Pancreas (tissue), 10 donors: ENCODE measurements around the gene SLAMF8. TPM values are rescaled to one million over a fixed set of nuclear protein-coding genes. Genes with fewer than 3 reads are reported as not detected.

ENCODE experiments used
- ATAC-seq, 4 donors: fragments of 200-7000 bp; cut with Tn5 transposase; one replicate each; pipeline versions ENCODE4 v1.8.0 to v1.9.1; 2020; ENCODE audit warnings: mild to moderate bottlenecking in 4 of 4, moderate library complexity in 4 of 4
- DNase-seq, 6 donors: peaks; one replicate each; pipeline ENCODE4 v3.0.0-alpha.2; 2020
- FAIRE-seq: peaks from 2 replicates; lab custom pipeline; 2012; peaks lifted over from hg19 to GRCh38; lab: Jason Lieb, UNC
- H3K27ac ChIP-seq, 4 donors: fragments of 200-600 bp; sonication (generic); 1 replicate in 3 of 4; 2 replicates in 1 of 4; pipeline versions ENCODE4 v1.5.0 to v1.8.0; 2020
- H3K27me3 ChIP-seq, 4 donors: fragments of 200-600 bp; one replicate each; pipeline ENCODE4 v1.8.0; 2021
- H3K36me3 ChIP-seq, 3 donors: fragments of 200-600 bp; sonication (generic) in 1 of 3; one replicate each; pipeline versions ENCODE4 v1.5.0 to v1.8.0; 2020 to 2021
- H3K4me1 ChIP-seq, 3 donors: fragments of 200-600 bp; one replicate each; pipeline ENCODE4 v1.8.0; 2021
- H3K4me3 ChIP-seq, 4 donors: fragments of 200-600 bp; sonication (generic) in 2 of 4; one replicate each; pipeline versions ENCODE4 v1.5.0 to v1.8.0; 2020 to 2021
- H3K9me3 ChIP-seq, 4 donors: fragments of 200-600 bp; one replicate each; pipeline ENCODE4 v1.8.0; 2021
- CTCF ChIP-seq, 4 donors: fragments of 200-600 bp; sonication (generic) in 3 of 4; IDR thresholded peaks; one replicate each; pipeline versions ENCODE4 v1.5.0 to v1.8.0; 2021; ENCODE audit warnings: antibody characterized with exemption in 4 of 4
- WGBS, 2 donors: extraction: QIAGEN DNeasy Blood & Tissue Kit; methylation state at CpG; one replicate each; pipeline ENCODE4 v1.1.7; 2013; 5-methylcytosine and 5-hydroxymethylcytosine counted together
- intact Hi-C, 3 donors: fragments of 100-400 bp; cut with DNase I; formaldehyde crosslinking; loops; one replicate each; pipeline versions ENCODE4 v1.11.1 to v1.14.2; 2022
- polyA plus RNA-seq, 2 donors: library from polyadenylated mRNA; stranded (reverse); fragments of 200-250 nt; gene quantifications; one replicate each; pipeline ENCODE4 v1.2.3, GENCODE V29; 2013
- total RNA-seq, 6 donors: library from RNA; stranded (reverse); fragmentation: NEBNext Ultra II Directional in 4 of 6; extraction: Animal tissue kit (Norgen Biotek cat#: 25700) in 4 of 6; gene quantifications; one replicate each; pipeline versions ENCODE4 v1.2.1 to v1.2.4, GENCODE V29; 2021 to 2023
- donor health status: healthy with polysubstance abuse.
- donor health status: DM: no; HTN: no; CAD: no; lungs with moderate emphysema.
- donor health status: DM: no; HTN: no; CAD: no.
- donor health status: control.
- donor health status: control.
- donor health status: Bipolar disorder and iron deficiency.
- donor health status: DM: yes; HTN: yes; CAD: no.
- donor health status: DM: no; HTN: no; CAD: no.
- donor health status: DM: no; HTN: no; CAD: no.
- donor health status: DM: yes; HTN: yes; CAD: no.

SLAMF8 gene
- total and polyA plus RNA-seq, 8 donors: 0.38 to 8.8 (median 0.46) TPM; not detected in 1

DNA sequence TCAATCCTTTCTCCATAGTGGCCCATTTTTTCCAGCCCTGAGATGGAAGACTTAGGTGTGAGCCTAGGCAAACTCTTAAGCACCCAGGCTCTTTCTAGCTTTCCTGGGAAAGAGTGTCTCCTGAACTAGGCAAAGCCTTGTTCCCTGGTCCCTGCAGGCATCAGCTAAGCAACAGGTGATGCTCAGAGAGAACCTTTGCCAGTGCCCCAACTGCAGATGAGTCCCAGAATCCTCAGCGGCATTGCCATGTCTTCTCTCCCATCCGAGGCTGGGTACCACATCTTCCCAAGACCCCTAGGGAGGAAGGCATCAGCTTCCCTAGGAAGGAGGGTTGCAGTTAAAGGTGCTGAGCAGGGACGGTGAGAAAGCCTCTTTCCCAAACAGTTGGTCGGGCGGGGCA, 44.0 kb downstream of the SLAMF8 start:
- no peak for TF ChIP-seq CTCF (IDR thresholded peaks at IDR 0.05)
- Histone ChIP-seq H3K4me1 (peaks cover 9 to 11% (median 10%) of the 10 kb centered on the region in 3 donors), H3K36me3 (no peaks in the 10 kb centered on the region), H3K9me3 (no peaks in the 10 kb centered on the region), H3K4me3 (no peak overlapping the region), H3K27me3 (no peaks in the 10 kb centered on the region), H3K27ac (no peak overlapping the region)
- FAIRE-seq (no peak), DNase-seq (no peak), ATAC-seq (no peak)
- intact Hi-C loops: no loop called here
- WGBS, 2 donors: 69 to 92% methylated on average over 5 of the region's 5 CpGs

GRCh38 chr1:159872891-159873290, 46.2 kb downstream of the SLAMF8 start:
- ATAC-seq (no peak), DNase-seq (no peak), FAIRE-seq (no peak)
- H3K9me3 ChIP-seq: no peaks in the 10 kb centered on the region
- H3K36me3 ChIP-seq: no peaks in the 10 kb centered on the region
- H3K27me3 ChIP-seq: no peaks in the 10 kb centered on the region
- intact Hi-C loops: no loop called here
- whole genome bisulfite sequencing, 2 donors: 79 to 82% methylated on average over 15 of the region's 15 CpGs
- peaks cover 4 to 9% (median 4%) of the 10 kb centered on the region in 3 donors for H3K4me1 ChIP-seq
- no peak overlapping the region for H3K4me3 ChIP-seq
- no peak for TF ChIP-seq CTCF (IDR thresholded peaks at IDR 0.05)
- H3K27ac ChIP-seq: no peak overlapping the region

GRCh38 chr1:159873530-159874143, 47.0 kb downstream of the SLAMF8 start:
- intact Hi-C loops: no loop called here
- Histone ChIP-seq H3K4me1 (peaks cover 0 to 3% (median 0%) of the 10 kb centered on the region in 3 donors), H3K4me3 (no peak overlapping the region), H3K27me3 (no peaks in the 10 kb centered on the region), H3K9me3 (no peaks in the 10 kb centered on the region), H3K36me3 (no peaks in the 10 kb centered on the region), H3K27ac (no peak overlapping the region)
- FAIRE-seq (no peak), ATAC-seq (no peak), DNase-seq (no peak)
- 85 to 92% methylated on average over 4 of the region's 4 CpGs for WGBS, 2 donors
- TF ChIP-seq CTCF (IDR thresholded peaks at IDR 0.05): no peak

- TF ChIP-seq CTCF (IDR thresholded peaks at IDR 0.05): no peak
- Histone ChIP-seq H3K27me3 (no peaks in the 10 kb centered on the region), H3K4me1 (peaks cover 0 to 3% (median 0%) of the 10 kb centered on the region in 3 donors), H3K9me3 (no peaks in the 10 kb centered on the region), H3K4me3 (no peak overlapping the region), H3K36me3 (no peaks in the 10 kb centered on the region), H3K27ac (no peak overlapping the region)
- no peak for FAIRE-seq
- DNase-seq: peak in 1 of 6 donors; percentile 38
- intact Hi-C loops: no loop called here
- WGBS, 2 donors: 89 to 90% methylated on average over 6 of the region's 6 CpGs
- peak in 2 of 4 donors; percentile 67 to 74 for ATAC-seq
These were observed 51.2 kb downstream of the SLAMF8 start for GRCh38 chr1:159877695-159878444.

GRCh38 chr1:159879136-159879535, 52.5 kb downstream of the SLAMF8 start:
- intact Hi-C loops: no loop called here
- FAIRE-seq (no peak), ATAC-seq (no peak), DNase-seq (no peak)
- no peak overlapping the region for H3K4me3 ChIP-seq
- H3K27me3 ChIP-seq: no peaks in the 10 kb centered on the region
- no peak overlapping the region for H3K27ac ChIP-seq
- no peaks in the 10 kb centered on the region for H3K9me3 ChIP-seq
- no peak for TF ChIP-seq CTCF (IDR thresholded peaks at IDR 0.05)
- WGBS, 2 donors: 80 to 82% methylated on average over 3 of the region's 3 CpGs
- H3K4me1 ChIP-seq: peaks cover 0 to 3% (median 0%) of the 10 kb centered on the region in 3 donors
- no peaks in the 10 kb centered on the region for H3K36me3 ChIP-seq
